ENCODE data around the gene JAK3.
"Not testable (repeated sequence)": the region's sequence is repeated elsewhere in the genome, so short reads cannot be mapped to it uniquely, and the experiment has no call there.

The JAK3 gene

DNA sequence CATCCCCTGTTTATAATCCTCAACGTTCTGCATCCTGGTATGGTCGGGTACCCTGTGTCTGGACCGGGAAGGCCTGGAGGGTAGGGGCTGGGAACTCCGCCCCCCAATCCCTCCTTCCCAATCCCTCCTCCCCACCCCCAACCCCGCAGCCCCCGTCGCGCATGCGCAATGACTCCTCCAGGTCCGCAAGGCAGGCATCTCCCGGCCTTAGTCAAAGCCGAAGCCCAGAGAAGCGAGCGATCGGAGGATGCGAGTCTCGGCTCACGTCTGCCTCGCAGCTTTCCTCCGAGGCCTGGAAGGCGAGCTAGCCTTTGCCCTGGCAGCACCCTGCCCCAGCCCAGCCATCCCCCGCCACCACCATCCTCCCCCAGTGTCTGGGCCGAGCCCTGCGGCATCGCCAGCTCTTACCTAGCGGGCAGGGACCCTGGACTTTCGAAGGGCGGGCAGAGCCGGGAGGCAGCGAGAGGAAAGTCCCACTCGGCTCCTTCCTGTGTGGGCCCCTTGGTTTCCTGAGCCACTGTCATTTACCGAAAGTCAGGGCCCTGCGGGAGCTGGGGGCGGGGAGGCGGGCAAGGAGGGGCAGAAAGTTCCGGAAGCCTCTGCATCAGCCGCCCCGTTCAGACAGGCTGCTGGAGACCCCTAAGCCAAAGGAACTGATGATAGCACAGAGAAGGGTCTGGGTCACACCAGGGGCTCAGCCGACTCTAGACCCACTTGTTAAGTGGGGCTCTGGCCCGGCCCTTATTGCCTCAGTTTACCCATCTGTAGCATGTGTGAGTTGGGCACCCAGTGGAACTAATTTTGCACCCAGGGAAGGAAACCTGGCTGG, at the start of gene JAK3:
JAK3 (minus strand) TSS at position 445 of the 829 bp plus-strand sequence. CDS start 3,565 bp downstream, outside the sequence.
- Histone ChIP-seq H3K36me3 (no peaks in the 10 kb centered on the region), H3K4me3 (peak within 1 kb of the TSS; percentile 29 to 39), H3K27me3 (peaks cover 0 to 62% of the 10 kb centered on the region in 2 donors), H3K27ac (peak within 1 kb of the TSS; percentile 20 to 23), H3K4me1 (peaks cover 0 to 11% (median 0%) of the 10 kb centered on the region in 4 donors), H3K9me3 (no peaks in the 10 kb centered on the region)
- TF ChIP-seq, protein P1, sequence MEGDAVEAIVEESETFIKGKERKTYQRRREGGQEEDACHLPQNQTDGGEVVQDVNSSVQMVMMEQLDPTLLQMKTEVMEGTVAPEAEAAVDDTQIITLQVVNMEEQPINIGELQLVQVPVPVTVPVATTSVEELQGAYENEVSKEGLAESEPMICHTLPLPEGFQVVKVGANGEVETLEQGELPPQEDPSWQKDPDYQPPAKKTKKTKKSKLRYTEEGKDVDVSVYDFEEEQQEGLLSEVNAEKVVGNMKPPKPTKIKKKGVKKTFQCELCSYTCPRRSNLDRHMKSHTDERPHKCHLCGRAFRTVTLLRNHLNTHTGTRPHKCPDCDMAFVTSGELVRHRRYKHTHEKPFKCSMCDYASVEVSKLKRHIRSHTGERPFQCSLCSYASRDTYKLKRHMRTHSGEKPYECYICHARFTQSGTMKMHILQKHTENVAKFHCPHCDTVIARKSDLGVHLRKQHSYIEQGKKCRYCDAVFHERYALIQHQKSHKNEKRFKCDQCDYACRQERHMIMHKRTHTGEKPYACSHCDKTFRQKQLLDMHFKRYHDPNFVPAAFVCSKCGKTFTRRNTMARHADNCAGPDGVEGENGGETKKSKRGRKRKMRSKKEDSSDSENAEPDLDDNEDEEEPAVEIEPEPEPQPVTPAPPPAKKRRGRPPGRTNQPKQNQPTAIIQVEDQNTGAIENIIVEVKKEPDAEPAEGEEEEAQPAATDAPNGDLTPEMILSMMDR (IDR thresholded peaks at IDR 0.05) = no peak
- intact Hi-C loops (cut with DNase I; ENCODE audit: low total_unique reads) = no loop called here
- DNase-seq = peak in 1 of 2 donors; percentile 38

DNA sequence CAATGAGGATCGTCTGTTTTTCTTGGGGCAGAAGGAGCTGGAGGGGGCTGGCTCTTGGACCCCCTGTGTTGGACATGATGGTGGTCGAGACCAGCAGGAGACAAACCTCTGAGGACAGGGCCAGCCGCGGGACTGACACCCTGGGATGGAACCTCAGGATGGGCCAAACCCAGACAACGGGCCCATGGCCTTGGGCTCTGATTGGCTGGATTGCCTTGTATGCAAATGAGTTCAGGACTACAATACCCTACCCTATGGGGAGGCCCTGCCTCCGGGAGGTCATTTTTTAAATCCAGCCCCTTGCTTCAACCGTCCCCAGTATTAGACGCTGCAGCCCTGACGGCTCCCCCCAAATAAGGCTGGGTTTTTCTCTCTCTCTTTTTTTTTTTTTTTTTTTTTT, 46.0 kb upstream of the JAK3 start:
- peaks cover 0 to 55% of the 10 kb centered on the region in 2 donors for H3K27me3 ChIP-seq

GRCh38 chr19:17889609-17890214, 41.9 kb upstream of the JAK3 start:
- Histone ChIP-seq H3K4me1 (no peaks in the 10 kb centered on the region), H3K27me3 (peaks cover 0 to 43% of the 10 kb centered on the region in 2 donors), H3K9me3 (no peaks in the 10 kb centered on the region), H3K36me3 (no peaks in the 10 kb centered on the region), H3K4me3 (no peak overlapping the region), H3K27ac (no peak overlapping the region)
- intact Hi-C loops (cut with DNase I; ENCODE audit: low total_unique reads) = no loop called here
- TF ChIP-seq, protein P1 (IDR thresholded peaks at IDR 0.05) = no peak
- no peak for DNase-seq

More for the DNA sequence above, 46.0 kb upstream of the JAK3 start:
- Histone ChIP-seq H3K9me3 (no peaks in the 10 kb centered on the region), H3K36me3 (no peaks in the 10 kb centered on the region), H3K4me1 (no peaks in the 10 kb centered on the region), H3K27ac (no peak overlapping the region), H3K4me3 (no peak overlapping the region)
- TF ChIP-seq, protein P1 (IDR thresholded peaks at IDR 0.05) = no peak
- intact Hi-C loops (cut with DNase I; ENCODE audit: low total_unique reads) = no loop called here
- DNase-seq = no peak

DNA sequence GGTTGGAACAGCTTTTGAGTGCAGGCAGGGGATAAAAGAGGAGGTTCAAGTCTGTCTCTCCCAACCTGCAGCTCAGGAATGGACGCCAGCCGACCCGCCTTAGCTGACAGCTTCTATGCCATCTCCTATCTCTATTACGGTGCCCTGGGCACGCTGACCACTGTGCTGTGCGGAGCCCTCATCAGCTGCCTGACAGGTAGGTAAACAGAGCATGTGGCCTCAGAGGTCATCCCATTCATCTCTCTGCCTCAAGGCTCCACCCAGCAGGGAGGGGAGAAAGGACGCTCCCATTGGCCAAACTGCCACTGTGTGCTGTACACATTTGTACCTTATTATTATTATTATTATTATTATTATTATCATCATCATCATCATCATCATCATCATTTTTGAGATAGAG, 40.5 kb upstream of the JAK3 start:
- TF ChIP-seq, protein P1 (IDR thresholded peaks at IDR 0.05) = no peak
- peaks cover 0 to 41% of the 10 kb centered on the region in 2 donors for H3K27me3 ChIP-seq
- DNase-seq = no peak
- intact Hi-C loops (cut with DNase I; ENCODE audit: low total_unique reads) = no loop called here
- no peaks in the 10 kb centered on the region for H3K36me3 ChIP-seq
- H3K9me3 ChIP-seq = no peaks in the 10 kb centered on the region
- no peaks in the 10 kb centered on the region for H3K4me1 ChIP-seq
- H3K27ac ChIP-seq = no peak overlapping the region
- no peak overlapping the region for H3K4me3 ChIP-seq

- H3K36me3 ChIP-seq; DNase-seq; H3K4me3 ChIP-seq; H3K4me1 ChIP-seq; intact Hi-C loops (cut with DNase I; ENCODE audit: low total_unique reads); H3K27ac ChIP-seq; H3K9me3 ChIP-seq: not testable (repeated sequence)
- peaks cover 0 to 39% of the 10 kb centered on the region in 2 donors for H3K27me3 ChIP-seq
Measured at GRCh38 chr19:17887221-17887620, 39.4 kb upstream of the JAK3 start.

- Histone ChIP-seq H3K27ac (no peak overlapping the region), H3K4me3 (no peak overlapping the region), H3K27me3 (peaks cover 0 to 36% of the 10 kb centered on the region in 2 donors), H3K36me3 (no peaks in the 10 kb centered on the region), H3K9me3 (no peaks in the 10 kb centered on the region), H3K4me1 (no peaks in the 10 kb centered on the region)
- intact Hi-C loops (cut with DNase I; ENCODE audit: low total_unique reads) = no loop called here
- TF ChIP-seq, protein P1 (IDR thresholded peaks at IDR 0.05) = no peak
- DNase-seq = no peak
Measured at GRCh38 chr19:17886515-17886914, 38.7 kb upstream of the JAK3 start.

Measured in tibial artery (tissue), 4 donors.